HEK293T (cell line): ENCODE measurements around the gene SLC35E4.

Source experiments
- CTCF ChIA-PET: fragments of 350-600 bp; formaldehyde crosslinking; extraction: SDS; loops from one replicate; lab custom pipeline; 2021; ENCODE audit warnings: antibody characterized with exemption, inconsistent platforms; lab: Yijun Ruan, JAX
- POLR2A ChIA-PET: fragments of 350-600 bp; formaldehyde crosslinking; extraction: SDS; loops from one replicate; lab custom pipeline; 2020; ENCODE audit warnings: antibody characterized with exemption, inconsistent platforms; lab: Yijun Ruan, JAX
- DNase-seq: peaks from one replicate; pipeline ENCODE4 v3.0.0; 2012; ENCODE audit warnings: mixed read lengths; ENCODE audit errors: extremely low spot score
- ARNT ChIP-seq: fragments of 450-650 bp; IDR thresholded peaks from 2 replicates; pipeline ENCODE4 v1.6.1; 2017; ENCODE audit warnings: mild to moderate bottlenecking
- BHLHE40 ChIP-seq: fragments of 450-650 bp; IDR thresholded peaks from 2 replicates; pipeline ENCODE4 v1.6.1; 2016; ENCODE audit warnings: mild to moderate bottlenecking, moderate library complexity, borderline replicate concordance
- CTBP1 ChIP-seq: fragments of 450-650 bp; IDR thresholded peaks from 2 replicates; pipeline ENCODE4 v1.6.1; 2016; ENCODE audit warnings: borderline replicate concordance
- ELF4 ChIP-seq: fragments of 450-650 bp; IDR thresholded peaks from 2 replicates; pipeline ENCODE4 v1.6.1; 2017; ENCODE audit warnings: antibody characterized with exemption
- FOXA1 ChIP-seq: fragments of 450-650 bp; IDR thresholded peaks from 2 replicates; pipeline ENCODE4 v1.6.1; 2016; ENCODE audit warnings: mild to moderate bottlenecking
- FOXK2 ChIP-seq: fragments of 450-650 bp; IDR thresholded peaks from 2 replicates; pipeline ENCODE4 v1.6.1; 2016; ENCODE audit warnings: mild to moderate bottlenecking
- FOXM1 ChIP-seq: fragments of 450-650 bp; IDR thresholded peaks from 2 replicates; pipeline ENCODE4 v1.6.1; 2017; ENCODE audit warnings: mild to moderate bottlenecking, borderline replicate concordance
- HDGF ChIP-seq: fragments of 450-650 bp; IDR thresholded peaks from 2 replicates; pipeline ENCODE4 v1.6.1; 2017; ENCODE audit warnings: antibody characterized with exemption, borderline replicate concordance
- L3MBTL2 ChIP-seq: fragments of 450-650 bp; conservative IDR thresholded peaks from 2 replicates; pipeline ENCODE4 v1.6.1; 2016; ENCODE audit warnings: mild to moderate bottlenecking
- LEF1 ChIP-seq: fragments of 450-650 bp; IDR thresholded peaks from 2 replicates; pipeline ENCODE4 v1.6.1; 2017; ENCODE audit warnings: mild to moderate bottlenecking, borderline replicate concordance
- NFRKB ChIP-seq: fragments of 450-650 bp; IDR thresholded peaks from 2 replicates; pipeline ENCODE4 v1.6.1; 2016; ENCODE audit warnings: mild to moderate bottlenecking, moderate library complexity
- PKNOX1 ChIP-seq: fragments of 450-650 bp; IDR thresholded peaks from 2 replicates; pipeline ENCODE4 v1.6.1; 2016
- SP1 ChIP-seq: fragments of 450-650 bp; IDR thresholded peaks from 2 replicates; pipeline ENCODE4 v1.6.1; 2017
- SUZ12 ChIP-seq: fragments of 450-650 bp; IDR thresholded peaks from 2 replicates; pipeline ENCODE4 v1.6.1; 2016; ENCODE audit warnings: mild to moderate bottlenecking
- TARDBP ChIP-seq: fragments of 450-650 bp; IDR thresholded peaks from 2 replicates; pipeline ENCODE4 v1.6.1; 2016
- ZNF384 ChIP-seq: fragments of 450-650 bp; IDR thresholded peaks from 2 replicates; pipeline ENCODE4 v1.6.1; 2016

The SLC35E4 gene

GRCh38 chr22:30655532-30655931 lies 20.0 kb downstream of the SLC35E4 start:
- no peak for DNase-seq
- ChIA-PET POLR2A (no interaction called here), CTCF (interaction anchor here (0.6 to 0.7 kb wide), 2 partner anchors 21 to 585 kb away, joined by 3 read pairs; no protein-coding TSS in a partner anchor)
- TF ChIP-seq CTBP1 (no peak), LEF1 (no peak), PKNOX1 (peak; percentile 60; the same call in 1 of the 2 replicates), ARNT (0 out of 2 replicates have a peak, but pooled peaks have one; percentile 27), HDGF (no peak)

GRCh38 chr22:30662040-30662439 lies 26.5 kb downstream of the SLC35E4 start:
- POLR2A ChIA-PET: interaction anchor here (0.7 kb wide), 1 partner anchor 263 kb away, joined by 3 read pairs; no protein-coding TSS in a partner anchor
- CTCF ChIA-PET: interaction anchor here (0.5 kb wide), 1 partner anchor 1037 kb away, joined by 3 read pairs; no protein-coding TSS in a partner anchor
- DNase-seq: no peak
- no peak for TF ChIP-seq SP1
- TF ChIP-seq NFRKB: no peak
- no peak for TF ChIP-seq FOXK2
- no peak for TF ChIP-seq ARNT
- TF ChIP-seq FOXM1: no peak
- TF ChIP-seq SUZ12: no peak
- no peak for TF ChIP-seq ZNF384

- TF ChIP-seq PKNOX1 (no peak), BHLHE40 (no peak)
- ChIA-PET CTCF (no interaction called here), POLR2A (no interaction called here)
- DNase-seq: no peak
These were observed 29.2 kb downstream of the SLC35E4 start for GRCh38 chr22:30664798-30665197.

GRCh38 chr22:30665266-30665665 lies 29.7 kb downstream of the SLC35E4 start:
- TF ChIP-seq ELF4 (no peak), NFRKB (no peak), TARDBP (no peak), ZNF384 (no peak)
- DNase-seq: no peak
- CTCF ChIA-PET: no interaction called here
- POLR2A ChIA-PET: no interaction called here

- TF ChIP-seq HDGF: no peak
- CTCF ChIA-PET: no interaction called here
- POLR2A ChIA-PET: no interaction called here
- DNase-seq: no peak
These were observed 30.2 kb downstream of the SLC35E4 start for GRCh38 chr22:30665786-30666185.

GRCh38 chr22:30667107-30667493 lies 31.5 kb downstream of the SLC35E4 start:
- ChIA-PET POLR2A (interaction anchor here (0.9 to 1.2 kb wide), 4 partner anchors 15 to 35 kb away, joined by 3 read pairs; partner anchors contain the start of gene SLC35E4), CTCF (interaction anchor here (0.8 kb wide), 1 partner anchor 32 kb away, joined by 3 read pairs; no protein-coding TSS in a partner anchor)
- no peak for DNase-seq
- TF ChIP-seq CTBP1 (no peak), ELF4 (no peak), FOXA1 (no peak), L3MBTL2 (no peak), PKNOX1 (no peak), FOXM1 (no peak), SUZ12 (no peak), TARDBP (no peak), ARNT (no peak), LEF1 (no peak), SP1 (no peak), FOXK2 (no peak), NFRKB (no peak), HDGF (no peak), ZNF384 (no peak), BHLHE40 (no peak)

GRCh38 chr22:30667494-30668385 lies 32.2 kb downstream of the SLC35E4 start, which contains the start of gene DUSP18:
DUSP18 (minus strand) TSS chr22:30667875; CDS start chr22:30664003, 3,872 bp downstream.
- no peak for TF ChIP-seq ELF4
- TF ChIP-seq FOXA1: no peak
- TF ChIP-seq ARNT: no peak
- TF ChIP-seq L3MBTL2: peak; percentile 69
- no peak for TF ChIP-seq ZNF384
- no peak for TF ChIP-seq SP1
- no peak for TF ChIP-seq TARDBP
- no peak for TF ChIP-seq NFRKB
- CTCF ChIA-PET: interaction anchor here (0.8 to 1.0 kb wide), 2 partner anchors 12 to 33 kb away, joined by 3 read pairs; no protein-coding TSS in a partner anchor

More at GRCh38 chr22:30667494-30668385, 32.2 kb downstream of the SLC35E4 start, which contains the start of gene DUSP18:
- DNase-seq: peak; percentile 99
- POLR2A ChIA-PET: interaction anchor here (0.6 to 1.6 kb wide), 7 partner anchors 11 to 73 kb away, joined by 3 to 4 read pairs (median 3); partner anchors contain the start of gene SLC35E4
